Suprapubic skin (tissue), 4 donors: ENCODE results near the gene TRIM13.

Experiments
- CTCF ChIP-seq, 2 donors: fragments of 200-600 bp in 1 of 2; fragments of 450-650 bp in 1 of 2; sonication (generic) in 1 of 2; IDR thresholded peaks; one replicate each; pipeline ENCODE4 v1.5.1; 2016 to 2019; ENCODE audit warnings: antibody characterized with exemption in 2 of 2, mild to moderate bottlenecking in 1 of 2, moderate library complexity in 1 of 2
- EP300 ChIP-seq: sonication (generic); formaldehyde crosslinking; IDR thresholded peaks from one replicate; pipeline ENCODE4 v1.6.1; 2017; ENCODE audit warnings: antibody characterized with exemption
- POLR2A ChIP-seq, 2 donors: fragments of 450-650 bp; IDR thresholded peaks; one replicate each; pipeline ENCODE4 v1.6.1; 2017; ENCODE audit warnings: antibody characterized with exemption in 2 of 2, mild to moderate bottlenecking in 2 of 2, moderate library complexity in 2 of 2
- POLR2AphosphoS5 ChIP-seq, 3 donors: sonication (generic); formaldehyde crosslinking; IDR thresholded peaks; one replicate each; pipeline ENCODE4 v1.6.1; 2017; ENCODE audit warnings: antibody characterized with exemption in 3 of 3

GRCh38 chr13:49953560-49953959, 43.3 kb upstream of the TRIM13 start:
- TF ChIP-seq CTCF (IDR thresholded peaks at IDR 0.05) (no peak), EP300 (no peak), POLR2AphosphoS5 (IDR thresholded peaks at IDR 0.05) (no peak), POLR2A (IDR thresholded peaks at IDR 0.05) (no peak)
